ENCODE results near the gene TMEM139.

DNA sequence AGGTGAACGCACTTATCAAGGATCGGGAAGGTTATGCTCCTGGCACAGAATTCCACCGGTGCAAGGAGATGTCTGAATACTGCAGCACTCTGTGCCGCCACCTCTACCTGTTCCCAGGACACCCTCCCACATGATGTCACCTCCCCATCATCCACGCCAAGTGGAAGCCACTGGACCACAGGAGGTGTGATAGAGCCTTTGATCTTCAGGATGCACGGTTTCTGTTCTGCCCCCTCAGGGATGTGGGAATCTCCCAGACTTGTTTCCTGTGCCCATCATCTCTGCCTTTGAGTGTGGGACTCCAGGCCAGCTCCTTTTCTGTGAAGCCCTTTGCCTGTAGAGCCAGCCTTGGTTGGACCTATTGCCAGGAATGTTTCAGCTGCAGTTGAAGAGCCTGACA lies 20.2 kb downstream of the TMEM139 start:
- TF ChIP-seq, protein P1, sequence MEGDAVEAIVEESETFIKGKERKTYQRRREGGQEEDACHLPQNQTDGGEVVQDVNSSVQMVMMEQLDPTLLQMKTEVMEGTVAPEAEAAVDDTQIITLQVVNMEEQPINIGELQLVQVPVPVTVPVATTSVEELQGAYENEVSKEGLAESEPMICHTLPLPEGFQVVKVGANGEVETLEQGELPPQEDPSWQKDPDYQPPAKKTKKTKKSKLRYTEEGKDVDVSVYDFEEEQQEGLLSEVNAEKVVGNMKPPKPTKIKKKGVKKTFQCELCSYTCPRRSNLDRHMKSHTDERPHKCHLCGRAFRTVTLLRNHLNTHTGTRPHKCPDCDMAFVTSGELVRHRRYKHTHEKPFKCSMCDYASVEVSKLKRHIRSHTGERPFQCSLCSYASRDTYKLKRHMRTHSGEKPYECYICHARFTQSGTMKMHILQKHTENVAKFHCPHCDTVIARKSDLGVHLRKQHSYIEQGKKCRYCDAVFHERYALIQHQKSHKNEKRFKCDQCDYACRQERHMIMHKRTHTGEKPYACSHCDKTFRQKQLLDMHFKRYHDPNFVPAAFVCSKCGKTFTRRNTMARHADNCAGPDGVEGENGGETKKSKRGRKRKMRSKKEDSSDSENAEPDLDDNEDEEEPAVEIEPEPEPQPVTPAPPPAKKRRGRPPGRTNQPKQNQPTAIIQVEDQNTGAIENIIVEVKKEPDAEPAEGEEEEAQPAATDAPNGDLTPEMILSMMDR (IDR thresholded peaks at IDR 0.05): no peak
- no peak for TF ChIP-seq POLR2A (IDR thresholded peaks at IDR 0.05)
